Measurements from ENCODE around the gene DOCK7. TPM values are rescaled to one million over a fixed set of nuclear protein-coding genes. Genes with fewer than 3 reads are reported as not detected.
A peak's percentile ranks its signal among the peaks of the same experiment; 100 is the strongest.

Gene DOCK7, protein sequence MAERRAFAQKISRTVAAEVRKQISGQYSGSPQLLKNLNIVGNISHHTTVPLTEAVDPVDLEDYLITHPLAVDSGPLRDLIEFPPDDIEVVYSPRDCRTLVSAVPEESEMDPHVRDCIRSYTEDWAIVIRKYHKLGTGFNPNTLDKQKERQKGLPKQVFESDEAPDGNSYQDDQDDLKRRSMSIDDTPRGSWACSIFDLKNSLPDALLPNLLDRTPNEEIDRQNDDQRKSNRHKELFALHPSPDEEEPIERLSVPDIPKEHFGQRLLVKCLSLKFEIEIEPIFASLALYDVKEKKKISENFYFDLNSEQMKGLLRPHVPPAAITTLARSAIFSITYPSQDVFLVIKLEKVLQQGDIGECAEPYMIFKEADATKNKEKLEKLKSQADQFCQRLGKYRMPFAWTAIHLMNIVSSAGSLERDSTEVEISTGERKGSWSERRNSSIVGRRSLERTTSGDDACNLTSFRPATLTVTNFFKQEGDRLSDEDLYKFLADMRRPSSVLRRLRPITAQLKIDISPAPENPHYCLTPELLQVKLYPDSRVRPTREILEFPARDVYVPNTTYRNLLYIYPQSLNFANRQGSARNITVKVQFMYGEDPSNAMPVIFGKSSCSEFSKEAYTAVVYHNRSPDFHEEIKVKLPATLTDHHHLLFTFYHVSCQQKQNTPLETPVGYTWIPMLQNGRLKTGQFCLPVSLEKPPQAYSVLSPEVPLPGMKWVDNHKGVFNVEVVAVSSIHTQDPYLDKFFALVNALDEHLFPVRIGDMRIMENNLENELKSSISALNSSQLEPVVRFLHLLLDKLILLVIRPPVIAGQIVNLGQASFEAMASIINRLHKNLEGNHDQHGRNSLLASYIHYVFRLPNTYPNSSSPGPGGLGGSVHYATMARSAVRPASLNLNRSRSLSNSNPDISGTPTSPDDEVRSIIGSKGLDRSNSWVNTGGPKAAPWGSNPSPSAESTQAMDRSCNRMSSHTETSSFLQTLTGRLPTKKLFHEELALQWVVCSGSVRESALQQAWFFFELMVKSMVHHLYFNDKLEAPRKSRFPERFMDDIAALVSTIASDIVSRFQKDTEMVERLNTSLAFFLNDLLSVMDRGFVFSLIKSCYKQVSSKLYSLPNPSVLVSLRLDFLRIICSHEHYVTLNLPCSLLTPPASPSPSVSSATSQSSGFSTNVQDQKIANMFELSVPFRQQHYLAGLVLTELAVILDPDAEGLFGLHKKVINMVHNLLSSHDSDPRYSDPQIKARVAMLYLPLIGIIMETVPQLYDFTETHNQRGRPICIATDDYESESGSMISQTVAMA (N-terminal part only)
- 34.7 TPM for total RNA-seq
- long read RNA-seq, full-length matches to known transcripts, result 11 of 20 reads
- long read RNA-seq, partial matches to known transcripts, result 6 of 20 reads
- long read RNA-seq, other reads (novel, unspliced or antisense), result 3 of 20 reads

DNA sequence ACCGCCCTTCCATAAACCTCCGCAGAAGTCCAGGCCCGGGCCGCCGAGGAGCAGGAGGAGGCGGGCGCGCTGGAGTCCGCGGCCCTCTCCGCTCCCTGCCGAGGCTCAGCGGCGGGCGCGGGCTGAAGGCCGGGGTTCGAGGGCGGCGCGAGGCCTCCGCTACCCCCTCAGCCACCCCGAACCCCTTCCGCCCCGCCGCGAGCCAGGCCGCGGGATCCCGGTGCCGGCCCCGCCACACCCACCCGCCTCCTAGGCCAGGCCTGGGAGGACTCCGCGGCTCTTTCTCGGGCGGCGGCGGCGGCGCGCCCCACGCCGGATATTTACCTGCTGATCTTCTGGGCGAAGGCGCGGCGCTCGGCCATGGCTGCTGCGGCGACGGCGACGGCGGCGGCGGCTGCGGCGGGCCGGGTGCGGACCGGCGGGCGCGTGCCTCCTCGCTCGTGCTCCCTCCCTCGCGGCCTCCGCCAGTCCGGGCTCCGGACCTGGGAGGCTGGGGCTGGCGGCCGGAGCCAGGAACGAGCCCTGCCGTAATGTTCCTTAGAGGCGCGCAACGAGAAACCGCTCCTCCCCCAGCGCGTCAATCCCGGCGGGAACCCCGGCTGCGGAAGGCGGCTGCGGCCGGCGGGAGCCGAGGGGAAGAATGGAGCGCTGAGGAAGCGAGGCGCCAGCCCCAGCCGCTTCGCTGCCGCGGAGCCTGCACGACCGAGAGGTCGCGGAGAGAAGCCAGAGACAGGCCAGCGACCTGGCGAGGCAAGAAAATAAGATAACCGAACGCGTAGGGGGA is at the start of gene DOCK7:
DOCK7 (minus strand) TSS at position 484 of the 784 bp plus-strand sequence; CDS start at position 362, 122 bp downstream.
- Histone ChIP-seq H3K9me3 (no peaks in the 10 kb centered on the region), H3K4me1 (peaks cover 22% of the 10 kb centered on the region), H3K27ac (peak within 1 kb of the TSS; percentile 85), H3K27me3 (no peaks in the 10 kb centered on the region), H3K4me3 (peak within 1 kb of the TSS; percentile 85), H3K36me3 (no peaks in the 10 kb centered on the region)
- intact Hi-C loops (cut with DNase I), result no loop called here
- peak; percentile 97 for ATAC-seq
- peak; percentile 91 for DNase-seq
- TF ChIP-seq, protein P1, sequence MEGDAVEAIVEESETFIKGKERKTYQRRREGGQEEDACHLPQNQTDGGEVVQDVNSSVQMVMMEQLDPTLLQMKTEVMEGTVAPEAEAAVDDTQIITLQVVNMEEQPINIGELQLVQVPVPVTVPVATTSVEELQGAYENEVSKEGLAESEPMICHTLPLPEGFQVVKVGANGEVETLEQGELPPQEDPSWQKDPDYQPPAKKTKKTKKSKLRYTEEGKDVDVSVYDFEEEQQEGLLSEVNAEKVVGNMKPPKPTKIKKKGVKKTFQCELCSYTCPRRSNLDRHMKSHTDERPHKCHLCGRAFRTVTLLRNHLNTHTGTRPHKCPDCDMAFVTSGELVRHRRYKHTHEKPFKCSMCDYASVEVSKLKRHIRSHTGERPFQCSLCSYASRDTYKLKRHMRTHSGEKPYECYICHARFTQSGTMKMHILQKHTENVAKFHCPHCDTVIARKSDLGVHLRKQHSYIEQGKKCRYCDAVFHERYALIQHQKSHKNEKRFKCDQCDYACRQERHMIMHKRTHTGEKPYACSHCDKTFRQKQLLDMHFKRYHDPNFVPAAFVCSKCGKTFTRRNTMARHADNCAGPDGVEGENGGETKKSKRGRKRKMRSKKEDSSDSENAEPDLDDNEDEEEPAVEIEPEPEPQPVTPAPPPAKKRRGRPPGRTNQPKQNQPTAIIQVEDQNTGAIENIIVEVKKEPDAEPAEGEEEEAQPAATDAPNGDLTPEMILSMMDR (IDR thresholded peaks at IDR 0.05), result no peak

DNA sequence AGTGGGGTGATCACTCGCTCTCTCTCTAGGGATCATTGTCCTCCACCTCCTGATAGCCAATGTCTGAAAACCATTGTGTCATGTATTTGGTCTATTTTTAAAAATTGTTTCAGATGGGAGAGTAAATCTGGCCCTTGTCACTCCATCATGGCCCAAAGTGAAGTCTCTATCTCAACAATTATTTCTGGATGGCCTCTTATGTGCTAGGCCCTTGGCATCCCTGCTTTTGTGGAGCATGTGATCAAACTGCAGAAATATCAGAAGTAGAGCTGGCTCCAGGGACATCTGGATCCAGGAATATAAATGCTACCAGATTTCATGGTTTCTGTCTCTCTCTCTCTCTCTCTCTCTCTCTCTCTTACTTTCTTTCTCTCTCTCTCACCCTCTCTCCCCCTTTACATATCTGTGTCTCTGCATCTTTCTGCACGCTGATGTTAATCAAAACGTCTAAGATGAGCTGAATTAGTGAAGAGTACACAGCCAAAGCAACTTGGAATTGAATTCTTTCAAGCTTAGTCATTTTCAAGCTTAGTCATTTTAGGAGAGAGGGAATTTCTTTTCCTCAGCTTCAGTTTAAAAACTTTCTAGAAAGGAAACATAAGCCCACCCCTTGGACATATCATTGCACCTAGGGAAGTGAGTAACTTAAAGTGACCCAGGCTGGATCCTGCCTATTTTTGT is 47.4 kb upstream of the DOCK7 start:
- TF ChIP-seq, protein P1 (IDR thresholded peaks at IDR 0.05), result no peak
- H3K27ac ChIP-seq, result no peak overlapping the region
- DNase-seq, result no peak
- no peak overlapping the region for H3K4me3 ChIP-seq
- no peaks in the 10 kb centered on the region for H3K4me1 ChIP-seq
- ATAC-seq, result no peak
- no peaks in the 10 kb centered on the region for H3K9me3 ChIP-seq
- intact Hi-C loops (cut with DNase I), result no loop called here
- H3K27me3 ChIP-seq, result no peaks in the 10 kb centered on the region
- H3K36me3 ChIP-seq, result no peaks in the 10 kb centered on the region

DNA sequence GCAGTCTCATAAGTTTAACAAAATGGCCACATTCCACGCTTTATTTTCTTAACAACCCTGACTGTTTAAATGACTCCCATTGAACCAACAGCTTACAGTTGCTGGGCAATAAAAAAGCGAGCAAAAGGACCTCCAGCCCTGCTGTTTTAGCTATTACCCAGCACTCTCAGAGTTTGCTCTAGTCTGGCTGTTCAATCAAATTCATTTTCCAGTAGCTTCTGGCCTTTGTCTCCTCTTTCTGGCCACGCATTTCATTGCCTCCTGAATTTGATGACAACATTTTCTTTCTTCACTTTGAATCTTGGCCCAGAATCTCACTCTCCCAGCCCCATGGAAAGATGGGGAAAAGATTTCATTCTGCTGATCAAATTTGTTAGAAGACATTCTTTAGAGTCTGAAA is 44.1 kb upstream of the DOCK7 start:
- H3K9me3 ChIP-seq, result no peaks in the 10 kb centered on the region
- H3K4me3 ChIP-seq, result no peak overlapping the region
- DNase-seq (no peak), ATAC-seq (no peak)
- intact Hi-C loops (cut with DNase I), result no loop called here
- TF ChIP-seq, protein P1 (IDR thresholded peaks at IDR 0.05), result no peak
- H3K27ac ChIP-seq, result no peak overlapping the region
- no peaks in the 10 kb centered on the region for H3K27me3 ChIP-seq
- H3K4me1 ChIP-seq, result no peaks in the 10 kb centered on the region
- no peaks in the 10 kb centered on the region for H3K36me3 ChIP-seq

DNA sequence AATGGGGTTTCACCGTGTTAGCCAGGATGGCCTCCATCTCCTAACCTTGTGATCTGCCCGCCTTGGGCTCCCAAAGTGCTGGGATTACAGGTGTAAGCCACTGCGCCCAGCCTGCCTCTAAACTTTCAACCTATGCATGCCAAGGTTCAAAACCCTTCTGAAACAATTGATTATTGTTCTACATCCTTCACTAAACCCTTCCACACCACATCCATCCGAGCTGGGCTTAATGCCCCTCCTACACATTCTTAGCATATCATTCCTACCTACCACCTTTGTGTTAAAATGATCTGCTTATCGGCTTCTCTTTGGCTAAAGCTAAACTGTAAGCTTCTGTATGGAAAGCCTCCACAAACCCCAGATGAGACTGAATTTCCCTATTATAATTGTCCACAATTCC is 40.8 kb upstream of the DOCK7 start:
- no peaks in the 10 kb centered on the region for H3K36me3 ChIP-seq
- ATAC-seq (no peak), DNase-seq (no peak)
- H3K27me3 ChIP-seq, result no peaks in the 10 kb centered on the region
- H3K4me1 ChIP-seq, result peaks cover 12% of the 10 kb centered on the region
- H3K4me3 ChIP-seq, result no peak overlapping the region
- intact Hi-C loops (cut with DNase I), result no loop called here
- H3K27ac ChIP-seq, result no peak overlapping the region
- TF ChIP-seq, protein P1 (IDR thresholded peaks at IDR 0.05), result no peak
- H3K9me3 ChIP-seq, result no peaks in the 10 kb centered on the region
